ENCODE measurements around the gene VSIG4.

DNA sequence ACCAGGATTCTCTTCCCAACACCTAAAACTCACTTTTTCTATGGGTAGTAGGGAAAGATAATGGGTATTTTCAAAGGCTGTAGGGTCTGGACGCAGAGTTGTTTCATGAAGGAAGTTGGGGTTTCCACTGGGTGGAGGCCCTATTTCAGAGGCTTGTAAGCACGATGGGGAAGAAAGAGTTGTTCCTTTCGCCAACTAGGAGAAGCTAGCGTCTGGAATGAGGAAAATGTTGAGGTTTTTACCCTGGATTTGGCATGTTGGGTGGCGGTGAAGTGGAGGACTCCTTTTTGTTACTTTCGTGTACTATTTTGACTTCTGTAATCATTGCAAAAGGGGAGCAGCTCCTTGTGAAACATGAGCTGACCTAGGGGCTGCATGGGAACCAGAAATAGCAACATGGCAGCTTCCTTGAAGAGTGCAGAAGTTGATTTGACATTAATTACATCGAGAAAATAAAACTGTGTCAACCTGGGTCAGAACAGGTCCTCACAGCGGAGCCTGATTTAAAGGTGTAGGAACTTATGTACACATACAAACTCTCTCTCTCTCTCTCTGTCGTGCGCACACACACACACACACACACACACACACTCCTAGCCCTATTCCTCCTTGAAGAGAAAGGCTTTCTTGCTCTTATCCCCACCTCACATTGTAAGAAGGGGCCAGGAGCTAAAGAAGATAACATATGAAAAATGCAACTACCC lies 19.1 kb downstream of the VSIG4 start:
- no peak for TF ChIP-seq EZH2phosphoT487 (IDR thresholded peaks at IDR 0.05; ENCODE audit: insufficient read depth, low read depth)
- TF ChIP-seq EZH2 (IDR thresholded peaks at IDR 0.05; ENCODE audit: insufficient read depth, poor library complexity, severe bottlenecking): no peak

Data from GM23248 (cell line).